Activated naive CD8-positive, alpha-beta T cell (primary cell): ENCODE data around the gene SLC25A29.
"Not testable (repeated sequence)": the region's sequence is repeated elsewhere in the genome, so short reads cannot be mapped to it uniquely, and the experiment has no call there.

ENCODE experiments used
- H3K27ac Mint-ChIP-seq: one replicate; pipeline ENCODE4 v1.8.0; 2021; ENCODE audit warnings: mixed read lengths
- H3K27me3 Mint-ChIP-seq: one replicate; pipeline ENCODE4 v1.8.0; 2021; ENCODE audit warnings: mixed read lengths
- H3K36me3 Mint-ChIP-seq: one replicate; pipeline ENCODE4 v1.8.0; 2021; ENCODE audit warnings: mixed read lengths
- H3K4me1 Mint-ChIP-seq: one replicate; pipeline ENCODE4 v1.8.0; 2021; ENCODE audit warnings: low read depth, mixed read lengths
- H3K4me3 Mint-ChIP-seq: one replicate; pipeline ENCODE4 v1.8.0; 2021; ENCODE audit warnings: mild to moderate bottlenecking, mixed read lengths
- H3K9me3 Mint-ChIP-seq: one replicate; pipeline ENCODE4 v1.8.0; 2021; ENCODE audit warnings: low read depth, mixed read lengths

The SLC25A29 gene

GRCh38 chr14:100294963-100295330, 11.3 kb downstream of the SLC25A29 start:
- Mint-ChIP-seq H3K27me3 (no peaks in the 10 kb centered on the region), H3K36me3 (no peaks in the 10 kb centered on the region), H3K9me3 (no peaks in the 10 kb centered on the region), H3K4me3 (no peak overlapping the region), H3K27ac (no peak overlapping the region), H3K4me1 (peaks cover 2% of the 10 kb centered on the region)

DNA sequence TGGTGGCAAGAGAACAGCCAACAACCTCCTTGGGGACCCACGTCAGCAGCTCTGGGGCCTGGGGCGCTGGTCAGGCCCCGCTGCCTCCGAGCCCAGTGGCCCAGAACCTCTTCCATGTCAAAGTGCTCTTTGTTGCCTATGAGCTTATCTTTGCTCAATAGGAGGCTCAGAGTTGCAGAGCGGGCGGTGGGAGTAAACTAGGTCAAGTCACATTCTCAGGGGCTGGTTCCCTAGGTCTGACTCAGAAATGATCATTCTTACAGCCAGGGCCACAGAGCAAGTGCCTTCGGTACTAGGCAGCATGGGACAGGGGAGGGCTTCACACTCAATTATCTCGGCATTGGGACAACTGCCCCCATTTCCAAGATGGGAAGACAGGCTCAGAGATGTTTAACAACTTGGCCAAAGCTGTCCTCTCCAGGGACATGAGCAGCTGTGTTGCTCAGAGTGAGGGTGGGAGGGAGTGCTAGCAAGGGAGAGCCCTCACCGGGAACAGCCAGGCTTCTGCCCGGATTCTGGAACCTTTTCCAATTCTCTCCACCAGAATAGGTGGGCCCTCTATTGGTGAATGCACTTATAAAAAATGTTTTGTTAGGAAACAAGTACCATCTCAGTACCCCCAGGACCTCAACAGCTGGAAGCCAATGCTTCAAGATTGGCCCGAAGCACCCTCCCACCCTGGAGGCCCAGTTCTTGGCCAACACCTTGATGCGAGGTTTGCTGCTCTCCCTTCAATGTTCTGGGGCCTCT, 11.9 kb downstream of the SLC25A29 start:
- H3K27ac Mint-ChIP-seq = no peak overlapping the region
- H3K27me3 Mint-ChIP-seq = no peaks in the 10 kb centered on the region
- H3K9me3 Mint-ChIP-seq = no peaks in the 10 kb centered on the region
- H3K36me3 Mint-ChIP-seq = no peaks in the 10 kb centered on the region
- no peak overlapping the region for H3K4me3 Mint-ChIP-seq
- peaks cover 2% of the 10 kb centered on the region for H3K4me1 Mint-ChIP-seq

DNA sequence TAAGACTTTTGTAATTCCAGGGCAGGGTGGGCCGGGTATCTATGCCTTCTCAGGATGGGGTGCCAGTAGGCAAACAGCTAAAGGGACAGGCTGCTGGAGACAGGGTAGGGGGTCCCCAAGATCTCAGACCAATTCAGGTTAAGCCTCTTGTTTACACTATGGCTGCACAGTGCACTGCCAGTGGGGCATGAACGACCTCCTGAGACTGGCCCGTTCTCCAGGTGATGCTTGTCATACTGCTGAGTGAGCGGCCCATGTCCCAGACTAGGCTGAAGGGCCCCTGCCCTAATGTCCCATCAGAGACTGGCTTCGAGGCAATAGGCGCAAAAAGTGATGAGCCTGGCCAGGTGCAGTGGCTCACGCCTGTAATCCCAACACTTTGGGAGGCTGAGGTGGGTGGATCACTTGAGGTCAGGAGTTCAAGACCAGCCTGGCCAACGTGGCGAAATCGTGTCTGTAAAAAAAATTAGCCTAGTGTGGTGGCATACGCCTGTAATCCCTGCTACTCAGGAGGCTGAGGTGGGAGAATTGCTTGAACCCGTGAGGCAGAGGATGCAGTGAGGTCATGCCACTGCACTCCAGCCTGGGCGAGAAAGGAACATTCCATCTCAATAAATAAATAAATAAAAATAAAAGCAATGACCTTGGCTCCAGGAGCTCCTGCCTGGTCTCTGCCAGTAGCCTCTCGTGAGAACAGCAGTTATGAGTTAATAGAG, 12.6 kb downstream of the SLC25A29 start:
- Mint-ChIP-seq H3K9me3 (no peaks in the 10 kb centered on the region), H3K4me1 (peaks cover 2% of the 10 kb centered on the region), H3K27me3 (no peaks in the 10 kb centered on the region), H3K27ac (no peak overlapping the region), H3K36me3 (no peaks in the 10 kb centered on the region), H3K4me3 (no peak overlapping the region)

DNA sequence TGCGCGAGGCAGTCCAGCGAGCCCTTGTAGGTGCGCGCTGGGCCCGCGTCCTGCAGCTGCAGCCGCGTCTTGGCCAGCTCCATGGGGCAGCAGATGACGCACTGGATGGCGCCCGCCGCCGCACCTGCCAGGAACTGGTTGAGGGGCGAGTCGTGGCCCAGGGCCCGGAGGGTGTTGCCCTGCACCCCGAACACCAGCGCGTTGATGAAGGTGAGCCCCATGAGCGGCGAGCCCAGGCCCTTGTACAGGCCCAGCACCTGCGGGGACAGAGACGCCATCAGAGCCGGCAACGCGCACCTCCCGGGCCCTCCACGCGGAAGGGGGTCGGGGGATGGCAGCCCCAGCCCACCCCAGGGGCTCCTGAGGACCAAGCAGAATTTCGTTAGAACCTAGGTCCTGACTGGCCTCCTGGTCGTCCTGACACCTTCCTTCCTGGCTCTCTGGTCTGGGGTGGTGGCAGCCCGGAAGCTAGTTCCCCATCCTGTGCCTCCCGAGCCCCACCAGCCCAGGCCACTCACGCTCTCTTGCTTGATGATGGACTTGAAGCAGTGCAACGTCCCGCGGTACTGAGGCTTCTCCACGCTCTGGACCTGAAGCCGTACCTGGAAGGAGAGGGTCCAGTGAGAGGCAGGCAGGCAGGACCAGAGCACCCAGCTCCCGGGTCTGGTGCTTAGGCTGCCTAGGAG, 13.3 kb downstream of the SLC25A29 start:
- Mint-ChIP-seq H3K36me3 (no peaks in the 10 kb centered on the region), H3K27me3 (no peaks in the 10 kb centered on the region), H3K4me1 (peaks cover 2% of the 10 kb centered on the region), H3K27ac (no peak overlapping the region), H3K9me3 (no peaks in the 10 kb centered on the region), H3K4me3 (no peak overlapping the region)

DNA sequence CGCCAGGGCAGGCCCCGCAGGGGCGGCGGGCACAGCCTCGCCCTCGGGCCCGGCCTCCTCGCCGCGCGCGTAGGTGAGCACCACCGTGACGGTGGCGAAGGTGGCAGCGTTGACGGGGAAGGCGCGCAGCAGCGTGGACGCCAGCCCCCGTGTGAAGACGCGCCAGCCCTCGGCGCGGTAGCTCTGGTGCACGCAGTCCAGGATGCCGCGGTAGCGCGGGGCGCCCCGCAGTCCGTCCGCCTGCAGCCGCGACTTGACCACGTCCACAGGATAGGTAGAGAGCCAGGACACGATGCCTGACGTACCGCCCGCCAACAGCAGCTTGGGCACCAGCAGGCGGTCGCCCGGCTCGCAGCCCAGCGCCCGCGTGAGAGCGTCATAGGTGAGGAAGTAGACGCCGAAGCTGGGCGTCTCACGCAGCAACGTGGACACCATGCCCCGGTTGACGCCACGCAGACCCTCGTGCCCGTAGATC, 13.9 kb downstream of the SLC25A29 start:
- Mint-ChIP-seq H3K36me3 (no peaks in the 10 kb centered on the region), H3K9me3 (no peaks in the 10 kb centered on the region), H3K4me3 (no peak overlapping the region), H3K27ac (no peak overlapping the region), H3K4me1 (peaks cover 2% of the 10 kb centered on the region), H3K27me3 (no peaks in the 10 kb centered on the region)

DNA sequence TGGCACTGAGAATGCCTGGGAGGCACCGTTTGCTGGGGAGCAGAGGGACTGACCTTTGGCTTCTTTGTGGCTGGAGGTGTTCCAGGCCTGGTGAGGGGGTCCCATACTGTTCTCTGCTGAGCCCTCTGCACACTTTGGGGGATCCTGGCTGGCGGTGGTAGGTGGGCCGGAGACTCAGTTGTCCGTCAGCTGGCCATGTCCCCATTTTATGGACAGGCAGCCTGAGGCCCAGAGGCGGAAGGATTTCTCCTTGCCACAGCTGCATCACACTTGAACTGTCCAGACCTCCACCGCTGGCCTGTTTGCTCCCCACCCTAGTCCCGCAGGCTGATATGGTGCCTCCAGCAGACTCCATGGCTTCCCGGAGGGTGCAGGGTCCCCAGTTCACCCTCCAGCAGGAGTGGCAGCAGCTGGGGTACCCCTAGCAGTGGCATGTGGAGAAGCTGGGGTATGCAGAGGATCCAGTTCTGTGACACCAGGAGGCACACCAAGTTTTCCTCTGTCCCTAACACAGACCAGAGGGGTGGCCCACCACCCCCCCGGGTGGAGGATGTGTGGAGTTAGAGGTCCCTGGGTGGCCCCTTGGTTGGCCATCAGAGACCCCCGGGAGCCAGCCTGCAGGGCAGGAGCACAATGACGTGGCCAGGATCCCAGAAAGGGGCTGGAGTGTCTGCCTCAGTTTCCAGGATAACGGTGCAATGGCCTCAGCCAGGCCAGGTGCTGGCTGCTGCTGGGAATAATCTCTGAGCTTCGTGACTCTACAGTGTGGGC, 14.8 kb downstream of the SLC25A29 start:
- Mint-ChIP-seq H3K9me3 (no peaks in the 10 kb centered on the region), H3K27me3 (no peaks in the 10 kb centered on the region), H3K27ac (no peak overlapping the region), H3K4me1 (peaks cover 2% of the 10 kb centered on the region), H3K4me3 (no peak overlapping the region), H3K36me3 (no peaks in the 10 kb centered on the region)

DNA sequence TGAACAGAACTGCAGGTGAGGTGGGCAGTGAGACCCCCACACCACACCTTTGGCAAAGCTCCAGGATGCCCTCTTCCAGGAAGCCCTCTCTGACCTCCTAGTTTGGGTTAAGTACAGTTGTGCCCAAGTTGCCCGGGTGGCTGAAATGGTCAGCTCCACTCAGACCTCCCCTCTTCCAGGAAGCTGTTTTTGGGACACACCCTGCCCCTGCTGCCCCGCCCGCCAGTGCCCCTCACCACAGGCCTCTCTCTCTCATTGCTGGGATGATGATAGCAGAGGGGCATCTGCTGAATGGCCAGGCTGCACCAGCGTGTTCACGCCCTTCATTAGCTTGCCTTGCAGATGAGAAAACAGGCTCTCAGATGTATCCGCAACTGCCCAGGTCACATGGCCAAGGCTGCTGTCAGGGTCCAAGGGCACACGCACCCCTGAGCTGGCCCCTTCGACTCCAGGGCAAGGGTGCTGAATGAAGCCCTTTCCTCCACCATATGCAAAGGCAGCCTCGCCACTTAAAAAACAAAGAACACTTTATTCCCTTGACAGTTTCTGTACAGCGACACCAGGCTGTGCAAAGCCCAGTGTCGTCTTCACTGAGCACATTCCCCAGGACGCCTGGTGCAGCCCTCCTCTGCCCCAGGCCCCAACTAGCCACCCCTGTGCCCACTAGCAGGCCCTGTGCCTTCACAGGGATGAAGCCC, 15.5 kb downstream of the SLC25A29 start:
- H3K36me3 Mint-ChIP-seq = no peaks in the 10 kb centered on the region
- peaks cover 3% of the 10 kb centered on the region for H3K4me1 Mint-ChIP-seq
- no peaks in the 10 kb centered on the region for H3K9me3 Mint-ChIP-seq
- H3K27me3 Mint-ChIP-seq = no peaks in the 10 kb centered on the region
- H3K4me3 Mint-ChIP-seq = no peak overlapping the region
- H3K27ac Mint-ChIP-seq = no peak overlapping the region

- no peaks in the 10 kb centered on the region for H3K36me3 Mint-ChIP-seq
- no peak overlapping the region for H3K27ac Mint-ChIP-seq
- peaks cover 3% of the 10 kb centered on the region for H3K4me1 Mint-ChIP-seq
- H3K9me3 Mint-ChIP-seq = no peaks in the 10 kb centered on the region
- no peaks in the 10 kb centered on the region for H3K27me3 Mint-ChIP-seq
- no peak overlapping the region for H3K4me3 Mint-ChIP-seq
These were observed 16.2 kb downstream of the SLC25A29 start for GRCh38 chr14:100289916-100290606.

GRCh38 chr14:100288382-100289185, 17.7 kb downstream of the SLC25A29 start:
- H3K4me1 Mint-ChIP-seq = peaks cover 9% of the 10 kb centered on the region
- no peaks in the 10 kb centered on the region for H3K9me3 Mint-ChIP-seq
- no peaks in the 10 kb centered on the region for H3K27me3 Mint-ChIP-seq
- H3K4me3 Mint-ChIP-seq = no peak overlapping the region
- H3K27ac Mint-ChIP-seq = no peak overlapping the region
- H3K36me3 Mint-ChIP-seq = no peaks in the 10 kb centered on the region

- H3K4me1 Mint-ChIP-seq = peaks cover 10% of the 10 kb centered on the region
- H3K27me3 Mint-ChIP-seq, H3K4me3 Mint-ChIP-seq, H3K36me3 Mint-ChIP-seq, H3K27ac Mint-ChIP-seq, H3K9me3 Mint-ChIP-seq: not testable (repeated sequence)
These were observed 18.3 kb downstream of the SLC25A29 start for GRCh38 chr14:100287998-100288295.

GRCh38 chr14:100287202-100287997, 18.8 kb downstream of the SLC25A29 start:
- no peak overlapping the region for H3K4me3 Mint-ChIP-seq
- H3K9me3 Mint-ChIP-seq = no peaks in the 10 kb centered on the region
- H3K36me3 Mint-ChIP-seq = no peaks in the 10 kb centered on the region
- no peak overlapping the region for H3K27ac Mint-ChIP-seq
- peaks cover 10% of the 10 kb centered on the region for H3K4me1 Mint-ChIP-seq
- no peaks in the 10 kb centered on the region for H3K27me3 Mint-ChIP-seq

GRCh38 chr14:100286484-100287191, 19.6 kb downstream of the SLC25A29 start:
- Mint-ChIP-seq H3K36me3 (no peaks in the 10 kb centered on the region), H3K27me3 (no peaks in the 10 kb centered on the region), H3K4me3 (peak overlapping the region; percentile 17), H3K27ac (no peak overlapping the region), H3K9me3 (no peaks in the 10 kb centered on the region), H3K4me1 (peaks cover 10% of the 10 kb centered on the region)
